Activated naive CD8-positive, alpha-beta T cell treated with anti-CD3 and anti-CD28 coated beads, Interleukin-2, amount 50 U/mL, for 24 hours (primary cell): ENCODE results near the gene ANKRD13B.

ENCODE experiments used
- ATAC-seq: fragments of 150-1000 bp; cut with Tn5 transposase; one replicate; pipeline ENCODE4 v1.10.0; 2021
- DNase-seq: peaks from one replicate; pipeline ENCODE4 v3.0.0; 2021
- H3K27ac Mint-ChIP-seq: one replicate; pipeline ENCODE4 v1.8.0; 2021; ENCODE audit warnings: mild to moderate bottlenecking, mixed read lengths
- H3K27me3 Mint-ChIP-seq: one replicate; pipeline ENCODE4 v1.8.0; 2021; ENCODE audit warnings: mixed read lengths
- H3K36me3 Mint-ChIP-seq: one replicate; pipeline ENCODE4 v1.8.0; 2021; ENCODE audit warnings: low read depth, mixed read lengths
- H3K4me1 Mint-ChIP-seq: one replicate; pipeline ENCODE4 v1.8.0; 2021; ENCODE audit warnings: mixed read lengths
- H3K4me3 Mint-ChIP-seq: one replicate; pipeline ENCODE4 v1.8.0; 2021; ENCODE audit warnings: mild to moderate bottlenecking, moderate library complexity, mixed read lengths
- H3K9me3 Mint-ChIP-seq: one replicate; pipeline ENCODE4 v1.8.0; 2021; ENCODE audit warnings: mixed read lengths

Gene ANKRD13B

DNA sequence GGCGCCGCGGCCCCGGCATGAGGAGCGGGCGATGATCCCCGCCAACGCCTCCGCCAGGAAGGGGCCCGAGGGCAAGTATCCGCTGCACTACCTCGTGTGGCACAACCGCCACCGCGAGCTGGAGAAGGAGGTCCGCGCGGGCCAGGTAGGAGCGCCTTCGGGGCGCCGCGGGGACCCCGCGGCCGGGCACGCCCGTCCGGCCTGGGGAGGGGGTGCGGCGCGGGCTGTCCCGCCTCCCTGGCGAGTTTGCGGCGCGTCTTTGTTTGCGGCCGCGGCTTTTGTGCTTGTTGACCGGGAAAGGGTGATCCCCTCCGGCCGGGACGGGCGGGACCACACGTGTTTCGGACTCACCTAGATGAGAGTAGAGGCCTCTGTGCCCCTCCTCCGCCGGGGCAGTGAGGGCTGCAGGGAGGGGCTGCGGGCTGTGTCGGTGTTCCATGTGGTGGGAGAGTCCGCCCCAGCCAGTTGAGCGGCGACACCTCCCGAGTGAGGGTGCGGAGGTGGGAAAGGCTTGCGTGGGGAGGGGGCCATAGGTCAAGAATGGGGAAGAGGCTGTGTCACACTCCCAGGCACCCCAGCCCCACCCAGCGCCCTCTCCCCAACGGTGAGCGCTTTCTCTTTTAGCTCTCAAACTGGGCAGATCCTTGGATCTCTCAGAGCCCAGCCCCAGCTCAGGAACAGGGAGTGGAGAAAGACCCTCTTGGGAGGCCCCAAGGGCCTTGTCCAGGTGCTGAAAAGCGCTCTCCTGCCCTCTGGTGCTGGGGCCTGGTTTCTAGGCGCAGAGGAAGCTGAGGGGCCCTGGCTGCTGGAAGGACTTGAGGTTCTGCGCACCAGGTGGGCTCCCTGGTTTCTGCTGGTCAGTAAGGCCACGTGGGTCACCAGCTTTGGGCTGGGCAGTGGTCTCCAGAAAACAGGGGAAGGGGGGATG, 923 bp downstream of the ANKRD13B start:
- Mint-ChIP-seq H3K27ac (no peak overlapping the region), H3K27me3 (no peaks in the 10 kb centered on the region), H3K9me3 (no peaks in the 10 kb centered on the region), H3K36me3 (no peaks in the 10 kb centered on the region), H3K4me3 (peak overlapping the region; percentile 77), H3K4me1 (peaks cover 38% of the 10 kb centered on the region)
- ATAC-seq (no peak), DNase-seq (peak; percentile 37)

DNA sequence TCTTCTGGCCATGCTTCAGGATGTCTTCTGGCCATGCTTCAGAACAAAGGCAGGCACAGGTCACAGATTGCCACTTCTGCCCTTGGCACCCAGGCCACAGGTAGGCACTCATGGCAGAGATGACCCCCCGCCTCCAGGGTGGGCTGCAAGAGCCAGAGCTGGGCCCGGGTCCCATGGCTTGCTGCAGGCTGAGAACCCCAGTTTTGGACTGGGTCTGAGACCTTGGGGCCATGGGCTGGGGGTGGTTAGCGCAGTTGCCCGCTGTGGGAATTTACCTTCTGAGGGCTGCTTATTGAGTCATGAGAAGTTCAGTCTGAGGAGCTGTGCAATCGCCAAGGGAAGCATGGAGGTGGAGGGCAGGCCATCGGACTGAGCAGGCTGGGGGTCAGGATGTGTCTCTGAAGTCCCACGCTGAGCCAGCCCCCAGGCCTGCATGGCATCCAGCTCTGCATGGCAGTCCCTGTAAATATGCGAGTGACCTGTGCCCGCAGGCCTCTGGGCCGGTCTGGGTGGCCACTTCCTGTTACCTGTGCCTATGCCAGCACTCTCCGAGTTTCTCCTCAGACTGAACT, 1.7 kb downstream of the ANKRD13B start:
- DNase-seq (no peak), ATAC-seq (no peak)
- H3K4me3 Mint-ChIP-seq: peak overlapping the region; percentile 77
- H3K27ac Mint-ChIP-seq: no peak overlapping the region
- peaks cover 38% of the 10 kb centered on the region for H3K4me1 Mint-ChIP-seq
- no peaks in the 10 kb centered on the region for H3K36me3 Mint-ChIP-seq
- no peaks in the 10 kb centered on the region for H3K9me3 Mint-ChIP-seq
- no peaks in the 10 kb centered on the region for H3K27me3 Mint-ChIP-seq

DNA sequence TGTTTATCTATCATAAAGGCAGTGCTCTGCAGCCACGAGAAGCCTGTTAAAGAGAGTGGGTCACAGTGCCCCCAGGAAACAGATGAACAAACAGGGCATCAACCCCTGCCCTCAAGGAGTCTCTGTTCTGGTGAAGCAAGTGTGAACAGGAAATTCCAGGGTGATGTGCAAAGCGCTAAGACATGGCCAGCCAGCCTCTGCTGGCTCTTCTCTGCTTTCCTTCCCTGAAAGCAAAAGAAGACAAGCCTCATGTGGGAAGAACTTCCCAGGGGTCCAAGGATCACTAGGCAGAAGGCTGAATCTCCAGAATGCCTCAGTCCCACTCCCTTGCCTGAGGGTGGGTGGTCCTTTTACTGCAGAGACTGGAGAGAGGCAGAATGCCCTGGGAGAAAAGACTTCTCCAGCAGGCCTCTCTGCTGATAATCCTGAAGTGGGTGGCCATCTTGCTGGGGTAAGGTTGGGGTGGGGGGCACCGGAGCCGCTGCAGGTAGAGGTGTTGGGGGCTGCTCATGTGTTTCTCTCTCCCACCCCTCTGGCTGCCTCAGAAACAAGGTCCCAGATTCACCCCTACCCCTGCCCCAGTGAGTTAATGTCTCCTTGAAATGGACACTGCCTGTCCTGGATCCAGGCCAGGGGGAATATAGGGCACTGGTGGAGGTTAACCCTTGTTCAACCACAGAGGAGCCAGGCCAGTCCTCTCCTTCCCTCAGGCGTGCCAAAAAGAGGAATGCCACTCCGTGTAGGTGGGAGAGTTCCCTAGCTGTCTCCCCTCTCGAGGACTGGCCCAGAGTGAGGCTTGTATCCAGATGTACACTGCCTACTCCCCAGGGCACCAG, 2.4 kb downstream of the ANKRD13B start:
- ATAC-seq (no peak), DNase-seq (no peak)
- no peaks in the 10 kb centered on the region for H3K9me3 Mint-ChIP-seq
- H3K27ac Mint-ChIP-seq: no peak overlapping the region
- H3K4me3 Mint-ChIP-seq: peak overlapping the region; percentile 77
- H3K27me3 Mint-ChIP-seq: no peaks in the 10 kb centered on the region
- peaks cover 33% of the 10 kb centered on the region for H3K4me1 Mint-ChIP-seq
- H3K36me3 Mint-ChIP-seq: no peaks in the 10 kb centered on the region

DNA sequence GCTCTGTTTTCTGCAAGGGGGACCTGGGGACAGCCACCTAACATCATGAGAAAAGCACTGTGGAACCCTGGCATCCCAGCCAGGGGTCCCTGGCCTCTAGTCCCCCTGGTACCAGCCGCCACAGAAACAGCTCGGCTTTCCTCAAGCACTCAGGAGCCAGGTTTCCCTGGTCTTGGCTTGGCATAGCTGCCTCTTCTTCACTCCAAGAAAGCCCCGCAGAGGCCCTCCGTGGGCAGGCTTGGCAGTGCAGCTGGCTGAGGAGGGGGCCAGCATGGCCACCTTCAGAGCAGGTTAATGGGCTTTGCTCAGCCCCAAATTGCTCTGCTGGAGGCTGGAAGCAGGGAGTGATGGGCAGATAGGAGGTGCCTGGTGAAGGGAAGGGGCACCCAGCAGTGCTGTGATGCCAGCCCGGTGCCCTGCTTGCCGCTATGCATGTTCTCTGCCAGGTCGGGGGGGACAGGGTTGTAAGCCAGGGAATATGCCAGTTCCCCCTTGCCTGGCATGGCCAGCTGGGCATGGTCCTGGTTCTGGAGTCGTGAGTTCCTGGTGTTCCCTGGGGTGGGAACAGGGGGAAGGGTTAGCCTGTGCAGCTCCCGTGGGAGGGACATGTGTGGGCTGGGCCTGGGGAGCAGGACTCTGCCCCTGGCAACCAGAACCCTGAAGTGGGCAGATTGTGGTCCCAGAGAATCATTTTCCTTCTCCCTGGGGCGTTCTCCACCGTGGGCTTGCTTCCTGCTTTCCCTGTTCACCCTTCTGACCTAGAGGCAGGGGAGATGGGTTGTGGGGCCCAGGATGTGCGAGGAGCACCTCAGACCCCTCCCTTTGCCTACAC, 3.2 kb downstream of the ANKRD13B start:
- no peak overlapping the region for H3K4me3 Mint-ChIP-seq
- H3K27me3 Mint-ChIP-seq: no peaks in the 10 kb centered on the region
- ATAC-seq: no peak
- H3K4me1 Mint-ChIP-seq: peaks cover 29% of the 10 kb centered on the region
- DNase-seq: no peak
- no peak overlapping the region for H3K27ac Mint-ChIP-seq
- no peaks in the 10 kb centered on the region for H3K36me3 Mint-ChIP-seq
- H3K9me3 Mint-ChIP-seq: no peaks in the 10 kb centered on the region

DNA sequence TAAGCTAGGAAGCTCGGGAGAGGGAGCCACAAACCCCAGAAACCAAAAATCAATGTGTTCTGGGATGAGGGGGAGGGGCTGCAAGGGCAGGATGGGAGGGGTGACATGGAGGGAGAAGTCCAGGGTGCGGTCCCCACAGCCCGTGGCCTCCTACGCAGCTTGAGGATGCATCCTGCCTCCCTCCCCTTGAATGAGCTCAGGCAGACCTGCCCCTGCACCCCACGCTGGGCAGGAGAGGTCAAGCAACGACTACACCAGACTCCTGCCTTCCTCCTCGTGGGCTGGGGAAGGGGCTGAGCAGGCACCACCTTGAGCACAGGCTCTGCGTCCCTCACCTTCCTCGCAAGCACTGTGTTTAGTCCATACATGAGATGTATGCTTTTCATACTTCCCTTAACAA, 3.9 kb downstream of the ANKRD13B start:
- peaks cover 22% of the 10 kb centered on the region for H3K4me1 Mint-ChIP-seq
- no peaks in the 10 kb centered on the region for H3K27me3 Mint-ChIP-seq
- no peak overlapping the region for H3K27ac Mint-ChIP-seq
- H3K36me3 Mint-ChIP-seq: no peaks in the 10 kb centered on the region
- no peak for ATAC-seq
- H3K9me3 Mint-ChIP-seq: no peaks in the 10 kb centered on the region
- no peak overlapping the region for H3K4me3 Mint-ChIP-seq
- no peak for DNase-seq

DNA sequence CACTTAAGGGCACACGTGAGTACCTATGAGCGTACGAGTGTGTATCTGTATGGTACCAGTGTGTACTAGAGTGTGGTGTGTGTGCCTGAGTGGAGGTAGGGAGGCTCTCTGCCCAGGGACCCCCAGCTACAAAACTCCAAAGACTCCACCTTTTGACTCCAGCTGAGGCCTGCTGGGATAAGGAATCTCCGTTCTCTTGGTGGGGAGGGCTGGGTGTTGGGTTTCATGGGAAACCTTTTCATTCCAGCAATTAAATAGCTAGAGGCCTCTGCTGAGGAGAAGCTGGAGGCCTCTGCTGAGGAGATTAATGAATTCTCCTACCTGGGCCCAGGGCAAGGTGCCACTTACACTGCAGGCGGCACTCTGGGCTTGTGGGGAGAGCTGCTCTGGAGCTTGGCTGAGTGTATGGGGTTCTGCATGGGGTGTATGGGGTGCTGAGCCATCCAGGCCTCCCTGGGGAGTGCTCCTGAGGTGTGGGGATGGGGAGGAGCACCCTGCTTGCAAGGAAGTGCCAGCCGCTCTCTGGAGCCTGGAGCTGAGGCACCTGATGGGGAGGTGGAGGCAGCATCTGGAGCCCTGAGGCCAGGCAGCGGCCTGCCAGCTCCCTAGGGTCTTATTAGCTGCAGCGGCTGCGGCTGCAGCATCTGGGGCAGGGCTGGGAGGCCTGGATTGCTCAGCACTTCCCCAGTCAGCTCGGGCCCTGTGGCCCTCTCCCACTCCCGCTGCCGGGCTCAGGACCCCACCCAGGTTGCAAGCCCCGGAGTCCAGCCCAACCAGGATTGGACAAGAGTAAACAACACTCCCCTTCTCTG, 4.6 kb downstream of the ANKRD13B start:
- Mint-ChIP-seq H3K27ac (no peak overlapping the region), H3K4me1 (peaks cover 15% of the 10 kb centered on the region), H3K4me3 (no peak overlapping the region), H3K27me3 (no peaks in the 10 kb centered on the region), H3K9me3 (no peaks in the 10 kb centered on the region), H3K36me3 (no peaks in the 10 kb centered on the region)
- no peak for DNase-seq
- ATAC-seq: no peak

DNA sequence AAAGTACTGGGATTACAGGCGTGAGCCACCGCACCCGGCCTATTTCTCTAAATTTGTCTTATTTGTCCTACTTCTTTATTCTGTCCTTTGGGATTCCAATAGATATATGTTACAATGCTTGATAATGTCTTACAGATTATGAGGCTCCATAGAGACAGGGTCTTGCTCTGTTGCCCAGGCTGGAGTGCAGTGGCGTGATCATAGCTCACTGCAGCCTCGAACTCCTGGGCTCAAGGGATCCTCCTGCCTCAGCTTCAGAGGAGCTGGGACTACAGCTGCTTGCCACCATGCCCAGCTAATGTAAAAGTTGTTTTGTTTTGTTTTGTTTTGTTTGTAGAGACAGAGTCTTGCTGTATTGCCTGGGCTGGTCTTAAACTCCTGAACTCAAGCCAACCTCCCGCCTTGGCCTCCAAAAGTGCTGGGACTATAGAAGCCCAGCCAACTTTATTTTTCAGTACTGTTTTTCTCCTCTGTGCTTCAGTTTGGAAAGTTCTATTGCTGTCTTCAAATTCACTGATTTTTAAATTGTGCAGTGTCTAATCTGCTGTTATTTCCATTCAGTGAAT, 10.3 kb downstream of the ANKRD13B start:
- H3K27me3 Mint-ChIP-seq: no peaks in the 10 kb centered on the region
- no peak for DNase-seq
- H3K36me3 Mint-ChIP-seq: no peaks in the 10 kb centered on the region
- H3K9me3 Mint-ChIP-seq: no peaks in the 10 kb centered on the region
- no peak overlapping the region for H3K27ac Mint-ChIP-seq
- ATAC-seq: no peak
- H3K4me3 Mint-ChIP-seq: no peak overlapping the region
- peaks cover 9% of the 10 kb centered on the region for H3K4me1 Mint-ChIP-seq

DNA sequence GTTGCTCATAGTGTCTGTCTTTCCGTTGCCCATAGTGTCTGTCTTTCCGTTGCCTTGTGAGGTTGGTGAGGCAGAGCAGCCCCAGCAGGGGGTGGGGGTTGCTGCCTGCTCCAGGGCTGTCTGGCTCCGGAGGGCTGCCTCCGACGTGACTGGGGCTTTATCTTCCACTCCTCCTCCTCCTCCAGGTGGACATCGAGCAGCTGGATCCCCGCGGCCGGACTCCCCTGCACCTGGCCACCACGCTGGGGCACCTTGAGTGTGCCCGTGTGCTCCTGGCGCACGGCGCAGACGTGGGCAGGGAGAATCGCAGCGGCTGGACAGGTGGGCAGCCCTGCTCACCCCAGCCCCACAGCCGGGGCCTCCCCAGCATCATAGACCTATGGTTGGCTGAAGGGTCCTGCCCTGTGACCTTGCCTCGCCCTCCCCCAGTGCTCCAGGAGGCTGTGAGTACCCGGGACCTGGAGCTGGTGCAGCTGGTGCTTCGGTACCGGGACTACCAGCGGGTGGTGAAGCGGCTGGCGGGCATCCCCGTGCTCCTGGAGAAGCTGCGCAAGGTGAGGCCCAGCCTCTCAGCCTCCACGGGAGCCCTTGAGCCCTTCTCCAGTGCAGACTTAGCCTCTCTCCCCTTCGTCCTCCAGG, 14.7 kb downstream of the ANKRD13B start:
- no peak for ATAC-seq
- Mint-ChIP-seq H3K9me3 (no peaks in the 10 kb centered on the region), H3K4me3 (no peak overlapping the region), H3K36me3 (no peaks in the 10 kb centered on the region), H3K27me3 (no peaks in the 10 kb centered on the region), H3K27ac (no peak overlapping the region), H3K4me1 (peaks cover 4% of the 10 kb centered on the region)
- DNase-seq: no peak

DNA sequence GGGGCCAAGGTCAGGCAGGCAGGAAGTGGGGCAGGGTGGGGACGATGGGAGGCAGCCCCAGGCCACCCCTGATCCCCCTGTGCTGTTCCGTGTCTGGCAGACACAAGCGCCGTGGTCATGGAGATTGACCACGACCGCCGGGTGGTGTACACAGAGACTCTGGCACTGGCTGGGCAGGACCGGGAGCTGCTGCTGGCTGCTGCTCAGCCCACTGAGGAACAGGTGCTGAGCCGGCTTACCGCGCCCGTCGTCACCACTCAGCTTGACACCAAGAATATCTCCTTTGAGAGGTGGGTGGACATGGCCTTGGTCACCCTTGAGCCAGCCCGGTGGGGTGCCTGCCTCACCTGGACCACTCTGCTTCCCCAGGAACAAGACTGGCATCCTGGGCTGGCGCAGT, 16.1 kb downstream of the ANKRD13B start:
- Mint-ChIP-seq H3K4me1 (peaks cover 10% of the 10 kb centered on the region), H3K27ac (no peak overlapping the region), H3K36me3 (no peaks in the 10 kb centered on the region), H3K4me3 (no peak overlapping the region), H3K27me3 (no peaks in the 10 kb centered on the region), H3K9me3 (no peaks in the 10 kb centered on the region)
- DNase-seq (no peak), ATAC-seq (no peak)

DNA sequence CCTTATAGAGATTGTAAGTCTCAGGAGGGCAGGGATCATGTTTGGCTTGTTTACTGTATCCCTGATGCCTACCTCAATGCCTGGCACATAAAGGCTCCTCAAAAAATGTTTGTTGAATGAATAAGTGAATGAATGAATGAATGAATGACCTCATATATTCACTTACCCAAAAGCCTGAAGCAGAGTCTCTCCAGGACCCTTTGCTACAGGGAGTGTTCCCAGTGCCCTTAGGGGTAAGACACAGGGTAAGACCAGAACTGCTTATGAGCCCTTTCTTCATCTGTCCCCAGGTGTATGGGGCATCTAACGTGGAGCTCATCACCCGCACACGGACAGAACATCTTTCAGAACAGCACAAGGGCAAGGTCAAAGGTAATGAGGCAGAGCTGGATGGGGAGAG, 17.5 kb downstream of the ANKRD13B start:
- Mint-ChIP-seq H3K36me3 (no peaks in the 10 kb centered on the region), H3K9me3 (no peaks in the 10 kb centered on the region), H3K27me3 (no peaks in the 10 kb centered on the region), H3K27ac (no peak overlapping the region), H3K4me1 (peaks cover 24% of the 10 kb centered on the region), H3K4me3 (no peak overlapping the region)
- ATAC-seq (no peak), DNase-seq (no peak)

DNA sequence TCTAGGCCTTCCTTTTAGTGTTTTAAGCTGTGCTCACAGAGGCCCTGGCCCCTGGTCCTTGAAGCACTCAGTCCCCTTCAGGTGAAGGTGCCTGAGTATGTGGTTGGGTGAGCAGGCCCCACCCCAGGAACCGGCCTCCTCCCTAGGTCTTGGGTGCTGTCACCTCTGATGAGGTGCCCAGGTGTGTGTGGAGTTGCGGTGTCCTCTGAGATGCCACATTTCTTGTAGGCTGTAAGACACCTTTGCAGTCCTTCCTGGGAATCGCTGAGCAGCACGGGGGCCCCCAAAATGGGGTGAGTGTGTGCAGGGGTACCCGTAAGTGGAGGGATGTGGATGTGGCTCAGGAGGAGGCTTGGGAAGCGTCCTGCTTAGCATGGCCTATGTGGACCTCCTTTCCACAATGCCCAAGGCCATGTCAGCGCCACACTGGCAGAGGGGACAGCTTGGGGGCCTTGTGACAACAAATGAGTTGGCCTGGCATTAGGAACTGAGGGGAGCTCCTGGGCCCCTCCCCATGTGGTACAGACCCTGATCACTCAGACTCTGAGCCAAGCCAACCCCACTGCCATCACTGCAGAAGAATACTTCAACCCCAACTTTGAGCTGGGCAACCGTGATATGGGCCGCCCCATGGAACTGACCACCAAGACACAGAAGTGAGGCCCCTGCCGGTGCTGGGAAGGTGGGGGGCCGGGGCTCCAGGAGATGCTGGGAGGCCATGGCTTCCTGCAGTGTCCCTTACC, 18.6 kb downstream of the ANKRD13B start:
- Mint-ChIP-seq H3K9me3 (no peaks in the 10 kb centered on the region), H3K27me3 (no peaks in the 10 kb centered on the region), H3K36me3 (no peaks in the 10 kb centered on the region), H3K4me3 (no peak overlapping the region), H3K27ac (no peak overlapping the region), H3K4me1 (peaks cover 34% of the 10 kb centered on the region)
- DNase-seq (no peak), ATAC-seq (no peak)

DNA sequence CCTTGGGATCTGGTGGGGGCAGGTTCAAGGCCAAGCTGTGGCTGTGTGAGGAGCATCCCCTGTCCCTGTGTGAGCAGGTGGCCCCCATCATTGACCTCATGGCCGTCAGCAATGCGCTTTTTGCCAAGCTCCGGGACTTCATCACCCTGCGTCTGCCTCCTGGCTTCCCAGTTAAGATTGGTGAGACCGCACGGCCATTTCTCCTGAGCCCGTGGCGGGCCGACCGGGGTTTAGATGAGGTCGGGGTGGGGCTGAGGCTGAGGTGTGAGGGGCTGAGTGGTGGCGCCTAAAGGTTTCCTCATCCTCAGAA, 19.1 kb downstream of the ANKRD13B start:
- no peaks in the 10 kb centered on the region for H3K27me3 Mint-ChIP-seq
- H3K4me1 Mint-ChIP-seq: peaks cover 40% of the 10 kb centered on the region
- no peak for DNase-seq
- H3K4me3 Mint-ChIP-seq: no peak overlapping the region
- no peak for ATAC-seq
- no peak overlapping the region for H3K27ac Mint-ChIP-seq
- H3K36me3 Mint-ChIP-seq: no peaks in the 10 kb centered on the region
- H3K9me3 Mint-ChIP-seq: no peaks in the 10 kb centered on the region
